Astrocyte of the cerebellum (primary cell): Measurements from ENCODE around the gene CCDC192.

Experiments
- DNase-seq: peaks from one replicate; pipeline ENCODE4 v3.0.0-alpha.2; 2011; ENCODE audit warnings: low read depth
- H3K4me3 ChIP-seq: 2 replicates; pipeline ENCODE4 v1.5.1; 2011; ENCODE audit warnings: mild to moderate bottlenecking, low read depth, low read length, moderate library complexity
- CTCF ChIP-seq: IDR thresholded peaks from 2 replicates; pipeline ENCODE4 v1.5.1; 2012; ENCODE audit warnings: low read length, low read depth, moderate library complexity, mild to moderate bottlenecking; ENCODE audit errors: missing control alignments
- in situ Hi-C: cut with HindIII; loops from 2 replicates; pipeline ENCODE4 v1.10.0; 2017; ENCODE audit warnings: low sequenced_read_pairs

Gene CCDC192

DNA sequence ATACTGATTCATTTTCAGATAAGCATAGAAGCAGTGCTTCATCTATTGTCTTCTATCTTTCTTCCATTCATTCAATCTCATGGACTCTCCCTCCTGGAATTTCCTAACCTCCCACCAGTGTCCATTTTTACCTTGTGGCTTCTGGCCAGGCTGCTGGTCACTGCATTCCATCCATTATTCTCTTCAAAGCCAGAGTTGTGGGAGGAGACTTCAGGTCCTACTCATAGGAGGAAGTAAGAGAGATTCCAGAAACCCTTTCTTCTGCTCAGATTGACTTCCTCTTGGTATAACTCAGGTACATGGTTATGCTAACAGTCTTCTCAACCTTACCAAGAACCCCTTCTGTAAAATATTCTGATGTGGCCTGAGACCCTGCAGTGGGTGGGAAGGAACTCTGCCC is 227.1 kb downstream of the CCDC192 start:
- in situ Hi-C loops = no loop called here
- no peak overlapping the region for H3K4me3 ChIP-seq
- DNase-seq = peak; percentile 34
- no peak for TF ChIP-seq CTCF

DNA sequence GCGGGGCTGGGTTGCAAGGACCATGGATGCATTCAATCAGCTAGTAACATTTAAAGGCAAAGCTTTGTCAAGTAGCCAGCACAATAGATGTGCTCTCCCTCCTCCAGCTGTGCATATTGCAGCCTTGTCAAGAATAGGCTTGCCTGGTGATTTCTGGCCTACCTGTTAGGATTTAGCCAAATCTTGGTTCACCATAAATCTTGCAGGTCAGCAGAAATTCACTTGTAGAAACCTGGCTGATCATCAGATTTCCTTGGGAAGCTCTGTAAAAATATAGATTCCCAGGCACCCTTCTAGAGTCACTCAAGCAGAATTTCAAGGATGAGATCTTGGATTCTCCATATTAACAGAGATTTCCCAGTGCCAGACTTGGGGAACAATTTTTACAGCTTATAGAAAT is 228.2 kb downstream of the CCDC192 start:
- no peak overlapping the region for H3K4me3 ChIP-seq
- TF ChIP-seq CTCF = no peak
- no peak for DNase-seq
- in situ Hi-C loops = no loop called here

- in situ Hi-C loops = no loop called here
- TF ChIP-seq CTCF = no peak
- no peak for DNase-seq
- no peak overlapping the region for H3K4me3 ChIP-seq
Observed at GRCh38 chr5:127933348-127933747, 230.2 kb downstream of the CCDC192 start.

DNA sequence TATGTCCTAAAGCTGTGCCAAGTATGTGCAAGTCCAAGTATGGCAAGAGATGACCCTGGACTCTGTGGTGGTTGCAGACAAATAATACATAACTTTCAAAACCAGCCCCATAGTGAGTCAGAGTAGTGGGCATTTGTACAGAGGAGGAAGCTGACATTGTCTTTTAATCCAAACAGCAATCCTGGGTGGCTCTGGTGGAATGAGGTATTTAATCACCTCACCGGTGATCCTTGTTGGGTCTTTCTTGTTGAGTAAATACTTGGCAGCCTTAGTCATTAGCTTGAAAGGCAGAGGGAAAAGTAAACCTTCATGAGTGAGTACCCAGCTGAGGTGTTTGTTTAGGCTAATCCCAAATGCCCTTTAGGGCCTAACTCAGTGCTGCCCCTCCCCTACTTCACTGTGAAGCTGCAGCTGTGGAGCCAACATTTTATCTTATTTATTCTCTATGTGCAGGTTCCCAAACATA is 231.6 kb downstream of the CCDC192 start:
- peak; percentile 31 for DNase-seq
- no peak overlapping the region for H3K4me3 ChIP-seq
- TF ChIP-seq CTCF = no peak
- in situ Hi-C loops = no loop called here

GRCh38 chr5:127935398-127935797 is 232.2 kb downstream of the CCDC192 start:
- no peak for DNase-seq
- H3K4me3 ChIP-seq = no peak overlapping the region
- TF ChIP-seq CTCF = no peak
- in situ Hi-C loops = no loop called here

GRCh38 chr5:127936439-127936972 is 233.3 kb downstream of the CCDC192 start:
- DNase-seq = no peak
- in situ Hi-C loops = no loop called here
- TF ChIP-seq CTCF = no peak
- H3K4me3 ChIP-seq = no peak overlapping the region
